Activated B cell treated with CpG ODN at 0.5 μM for 24 hours (primary cell): ENCODE results near the gene FOLR2. TPM values are rescaled to one million over a fixed set of nuclear protein-coding genes. Genes with fewer than 3 reads are reported as not detected.
"Not testable (repeated sequence)": the region's sequence is repeated elsewhere in the genome, so short reads cannot be mapped to it uniquely, and the experiment has no call there.

Experiments
- ATAC-seq: fragments of 200-7000 bp; cut with Tn5 transposase; one replicate; pipeline ENCODE4 v1.10.0; 2021; ENCODE audit warnings: low read depth, mild to moderate bottlenecking, moderate library complexity
- CTCF ChIA-PET: fragments of 350-600 bp; sonication (Branson Sonifier 250); formaldehyde crosslinking; loops from one replicate; lab custom pipeline; 2021; ENCODE audit warnings: antibody characterized with exemption; lab: Charles Lee
- POLR2A ChIA-PET: fragments of 350-600 bp; sonication (Branson Sonifier 250); formaldehyde crosslinking; loops from one replicate; lab custom pipeline; 2021; ENCODE audit warnings: antibody characterized with exemption; lab: Charles Lee
- DNase-seq: peaks from one replicate; pipeline ENCODE4 v3.0.0; 2022
- H3K27ac Mint-ChIP-seq: one replicate; pipeline ENCODE4 v1.8.0; 2020; ENCODE audit warnings: mixed read lengths
- H3K27me3 Mint-ChIP-seq: one replicate; pipeline ENCODE4 v1.8.0; 2021; ENCODE audit warnings: mixed read lengths
- H3K36me3 Mint-ChIP-seq: one replicate; pipeline ENCODE4 v1.8.0; 2021; ENCODE audit warnings: low read depth, mixed read lengths
- H3K4me1 Mint-ChIP-seq: one replicate; pipeline ENCODE4 v1.8.0; 2021; ENCODE audit warnings: mixed read lengths
- H3K4me3 Mint-ChIP-seq: one replicate; pipeline ENCODE4 v1.8.0; 2020; ENCODE audit warnings: mild to moderate bottlenecking, mixed read lengths
- H3K9me3 Mint-ChIP-seq: one replicate; pipeline ENCODE4 v1.8.0; 2020; ENCODE audit warnings: mixed read lengths
- CTCF ChIP-seq: fragments of 200-600 bp; IDR thresholded peaks from one replicate; pipeline ENCODE4 v1.8.0; 2022; ENCODE audit warnings: antibody characterized with exemption, mild to moderate bottlenecking
- intact Hi-C: fragments of 100-400 bp; cut with micrococcal nuclease; formaldehyde crosslinking; loops from one replicate; pipeline ENCODE4 v1.15.1; 2024
- total RNA-seq: library from RNA; stranded (reverse); gene quantifications from 2 replicates; pipeline ENCODE4 v1.2.3, GENCODE V29; 2022

The FOLR2 gene
- total RNA-seq, 1 donor from 2014 or later, result 0.67 TPM

- no peak for ATAC-seq
- no peaks in the 10 kb centered on the region for H3K9me3 Mint-ChIP-seq
- CTCF ChIA-PET, result no interaction called here
These were observed 14.0 kb upstream of the FOLR2 start for GRCh38 chr11:72202571-72202970.

GRCh38 chr11:72203163-72203562 lies 13.4 kb upstream of the FOLR2 start:
- Mint-ChIP-seq H3K27ac (no peak overlapping the region), H3K4me1 (peaks cover 6% of the 10 kb centered on the region), H3K9me3 (no peaks in the 10 kb centered on the region), H3K36me3 (no peaks in the 10 kb centered on the region), H3K4me3 (no peak overlapping the region), H3K27me3 (no peaks in the 10 kb centered on the region)
- CTCF ChIA-PET, result no interaction called here
- DNase-seq (no peak), ATAC-seq (no peak)
- POLR2A ChIA-PET, result no interaction called here
- intact Hi-C loops, result no loop called here
- no peak for TF ChIP-seq CTCF

More at GRCh38 chr11:72202571-72202970, 14.0 kb upstream of the FOLR2 start:
- intact Hi-C loops, result no loop called here
- peaks cover 6% of the 10 kb centered on the region for H3K4me1 Mint-ChIP-seq
- H3K36me3 Mint-ChIP-seq, result no peaks in the 10 kb centered on the region
- H3K4me3 Mint-ChIP-seq, result no peak overlapping the region
- no peak for DNase-seq
- H3K27ac Mint-ChIP-seq, result no peak overlapping the region
- TF ChIP-seq CTCF, result no peak
- no peaks in the 10 kb centered on the region for H3K27me3 Mint-ChIP-seq
- POLR2A ChIA-PET, result no interaction called here

- POLR2A ChIA-PET, result no interaction called here
- H3K27me3 Mint-ChIP-seq, result peaks cover 4% of the 10 kb centered on the region
- no peak overlapping the region for H3K27ac Mint-ChIP-seq
- no peak for TF ChIP-seq CTCF
- H3K36me3 Mint-ChIP-seq, result peaks cover 3% of the 10 kb centered on the region
- intact Hi-C loops, result no loop called here
- H3K9me3 Mint-ChIP-seq, result peaks cover 13% of the 10 kb centered on the region
- CTCF ChIA-PET, result no interaction called here
- peaks cover 6% of the 10 kb centered on the region for H3K4me1 Mint-ChIP-seq
- ATAC-seq, result no peak
- no peak for DNase-seq
- no peak overlapping the region for H3K4me3 Mint-ChIP-seq
These were observed 11.7 kb upstream of the FOLR2 start for GRCh38 chr11:72204886-72205285.

GRCh38 chr11:72206794-72207193 lies 9.8 kb upstream of the FOLR2 start:
- H3K4me3 Mint-ChIP-seq, H3K27ac Mint-ChIP-seq, intact Hi-C loops, H3K27me3 Mint-ChIP-seq, ATAC-seq, DNase-seq, CTCF ChIA-PET, H3K4me1 Mint-ChIP-seq, POLR2A ChIA-PET, H3K36me3 Mint-ChIP-seq: not testable (repeated sequence)
- H3K9me3 Mint-ChIP-seq, result peaks cover 17% of the 10 kb centered on the region

- intact Hi-C loops, result no loop called here
- DNase-seq (no peak), ATAC-seq (no peak)
These were observed 8.3 kb upstream of the FOLR2 start for GRCh38 chr11:72208281-72208680.

More at GRCh38 chr11:72208281-72208680, 8.3 kb upstream of the FOLR2 start:
- Mint-ChIP-seq H3K36me3 (peaks cover 3% of the 10 kb centered on the region), H3K4me1 (peaks cover 6% of the 10 kb centered on the region), H3K4me3 (no peak overlapping the region), H3K27me3 (peaks cover 6% of the 10 kb centered on the region), H3K9me3 (peaks cover 17% of the 10 kb centered on the region), H3K27ac (no peak overlapping the region)
- no peak for TF ChIP-seq CTCF
- POLR2A ChIA-PET, result interaction anchor here (0.6 kb wide), 1 partner anchor 21 kb away, joined by 3 read pairs; no protein-coding TSS in a partner anchor
- CTCF ChIA-PET, result no interaction called here
